ENCODE results near the gene PPM1F. TPM values are rescaled to one million over a fixed set of nuclear protein-coding genes. Genes with fewer than 3 reads are reported as not detected.
"Not testable (repeated sequence)": the region's sequence is repeated elsewhere in the genome, so short reads cannot be mapped to it uniquely, and the experiment has no call there.

Gene PPM1F
- total RNA-seq, 2 experiments from 2014 or later = 15.3 to 15.7 TPM

- ATAC-seq (no peak), DNase-seq (no peak)
- Mint-ChIP-seq H3K4me1 (ENCODE audit: low read depth) (peaks cover 24% of the 10 kb centered on the region), H3K27me3 (ENCODE audit: low read depth) (no peaks in the 10 kb centered on the region), H3K4me3 (no peak overlapping the region), H3K27ac (no peak overlapping the region), H3K36me3 (ENCODE audit: low read depth) (no peaks in the 10 kb centered on the region), H3K9me3 (ENCODE audit: insufficient read depth) (no peaks in the 10 kb centered on the region)
- ChIA-PET CTCF (interaction anchor here (1.2 to 2.2 kb wide), 2 partner anchors 7 to 27 kb away, joined by 6 to 7 read pairs; partner anchors contain the start of gene PPM1F), POLR2A (interaction anchor here (0.5 kb wide), 1 partner anchor 106 kb away, joined by 3 read pairs; no protein-coding TSS in a partner anchor)
These were observed 7.0 kb downstream of the PPM1F start for GRCh38 chr22:21945453-21946261.

GRCh38 chr22:21944871-21945270, 7.8 kb downstream of the PPM1F start:
- Mint-ChIP-seq H3K27me3 (ENCODE audit: low read depth) (no peaks in the 10 kb centered on the region), H3K4me1 (ENCODE audit: low read depth) (peaks cover 32% of the 10 kb centered on the region), H3K36me3 (ENCODE audit: low read depth) (no peaks in the 10 kb centered on the region), H3K9me3 (ENCODE audit: insufficient read depth) (no peaks in the 10 kb centered on the region), H3K4me3 (no peak overlapping the region), H3K27ac (no peak overlapping the region)
- DNase-seq = no peak
- POLR2A ChIA-PET = interaction anchor here (0.5 kb wide), 1 partner anchor 105 kb away, joined by 3 read pairs; no protein-coding TSS in a partner anchor
- no peak for ATAC-seq
- CTCF ChIA-PET = interaction anchor here (1.2 to 2.2 kb wide), 2 partner anchors 8 to 27 kb away, joined by 6 to 7 read pairs; partner anchors contain the start of gene PPM1F

- ChIA-PET CTCF (interaction anchor here (1.2 to 2.2 kb wide), 2 partner anchors 9 to 29 kb away, joined by 6 to 7 read pairs; partner anchors contain the start of gene PPM1F), POLR2A (no interaction called here)
- peaks cover 42% of the 10 kb centered on the region for H3K4me1 Mint-ChIP-seq (ENCODE audit: low read depth)
- DNase-seq (no peak), ATAC-seq (no peak)
- H3K9me3 Mint-ChIP-seq (ENCODE audit: insufficient read depth) = no peaks in the 10 kb centered on the region
- H3K27me3 Mint-ChIP-seq (ENCODE audit: low read depth) = no peaks in the 10 kb centered on the region
- H3K36me3 Mint-ChIP-seq (ENCODE audit: low read depth) = no peaks in the 10 kb centered on the region
- no peak overlapping the region for H3K4me3 Mint-ChIP-seq
- H3K27ac Mint-ChIP-seq = peak overlapping the region; percentile 33
These were observed 8.8 kb downstream of the PPM1F start for GRCh38 chr22:21943571-21944448.

GRCh38 chr22:21942407-21943343, 10.0 kb downstream of the PPM1F start:
- Mint-ChIP-seq H3K27me3 (ENCODE audit: low read depth) (no peaks in the 10 kb centered on the region), H3K36me3 (ENCODE audit: low read depth) (no peaks in the 10 kb centered on the region), H3K4me3 (no peak overlapping the region), H3K27ac (peak overlapping the region; percentile 70), H3K9me3 (ENCODE audit: insufficient read depth) (no peaks in the 10 kb centered on the region), H3K4me1 (ENCODE audit: low read depth) (peaks cover 54% of the 10 kb centered on the region)
- CTCF ChIA-PET = interaction anchor here (1.4 to 1.5 kb wide), 2 partner anchors 10 to 216 kb away, joined by 3 to 6 read pairs; partner anchors contain the start of gene PPM1F
- POLR2A ChIA-PET = interaction anchor here (0.8 kb wide), 1 partner anchor 208 kb away, joined by 3 read pairs; the partner anchor contains the start of gene YPEL1
- no peak for DNase-seq
- ATAC-seq = no peak

GRCh38 chr22:21941921-21942320, 10.7 kb downstream of the PPM1F start:
- ChIA-PET CTCF (interaction anchor here (1.4 to 7.6 kb wide), 3 partner anchors 9 to 215 kb away, joined by 3 to 138 read pairs (median 6); partner anchors contain the start of gene PPM1F), POLR2A (no interaction called here)
- DNase-seq = no peak
- Mint-ChIP-seq H3K27ac (peak overlapping the region; percentile 70), H3K9me3 (ENCODE audit: insufficient read depth) (no peaks in the 10 kb centered on the region), H3K36me3 (ENCODE audit: low read depth) (no peaks in the 10 kb centered on the region), H3K4me3 (no peak overlapping the region), H3K4me1 (ENCODE audit: low read depth) (peaks cover 58% of the 10 kb centered on the region), H3K27me3 (ENCODE audit: low read depth) (no peaks in the 10 kb centered on the region)
- ATAC-seq = no peak

- DNase-seq (no peak), ATAC-seq (no peak)
- peaks cover 59% of the 10 kb centered on the region for H3K4me1 Mint-ChIP-seq (ENCODE audit: low read depth)
- ChIA-PET POLR2A (no interaction called here), CTCF (interaction anchor here (7.6 kb wide), 1 partner anchor 10 kb away, joined by 138 read pairs; the partner anchor contains the start of gene PPM1F)
- H3K27me3 Mint-ChIP-seq (ENCODE audit: low read depth) = no peaks in the 10 kb centered on the region
- peak overlapping the region; percentile 73 for H3K27ac Mint-ChIP-seq
- H3K9me3 Mint-ChIP-seq (ENCODE audit: insufficient read depth) = no peaks in the 10 kb centered on the region
- no peaks in the 10 kb centered on the region for H3K36me3 Mint-ChIP-seq (ENCODE audit: low read depth)
- no peak overlapping the region for H3K4me3 Mint-ChIP-seq
These were observed 12.1 kb downstream of the PPM1F start for GRCh38 chr22:21940521-21940920.

- not testable (repeated sequence) for H3K4me3 Mint-ChIP-seq
These were observed 12.7 kb downstream of the PPM1F start for GRCh38 chr22:21939935-21940334.

GRCh38 chr22:21939461-21939913, 13.2 kb downstream of the PPM1F start:
- ATAC-seq (no peak), DNase-seq (no peak)
- Mint-ChIP-seq H3K27me3 (ENCODE audit: low read depth) (no peaks in the 10 kb centered on the region), H3K9me3 (ENCODE audit: insufficient read depth) (no peaks in the 10 kb centered on the region), H3K4me1 (ENCODE audit: low read depth) (peaks cover 59% of the 10 kb centered on the region), H3K36me3 (ENCODE audit: low read depth) (no peaks in the 10 kb centered on the region), H3K27ac (peak overlapping the region; percentile 49), H3K4me3 (peak overlapping the region; percentile 4)
- ChIA-PET POLR2A (interaction anchor here (1.4 kb wide), 1 partner anchor 13 kb away, joined by 3 read pairs; the partner anchor contains the start of gene PPM1F), CTCF (interaction anchor here (0.7 to 7.6 kb wide), 7 partner anchors 11 to 222 kb away, joined by 3 to 138 read pairs (median 7); partner anchors contain the start of genes MAPK1, PPM1F and TOP3B)

More at GRCh38 chr22:21939935-21940334, 12.7 kb downstream of the PPM1F start:
- not testable (repeated sequence) for ATAC-seq; H3K36me3 Mint-ChIP-seq (ENCODE audit: low read depth); H3K27me3 Mint-ChIP-seq (ENCODE audit: low read depth); DNase-seq; H3K9me3 Mint-ChIP-seq (ENCODE audit: insufficient read depth)
- ChIA-PET POLR2A (interaction anchor here (1.4 kb wide), 1 partner anchor 13 kb away, joined by 3 read pairs; the partner anchor contains the start of gene PPM1F), CTCF (interaction anchor here (1.2 to 7.6 kb wide), 3 partner anchors 11 to 178 kb away, joined by 3 to 138 read pairs (median 13); partner anchors contain the start of gene PPM1F)
- Mint-ChIP-seq H3K27ac (peak overlapping the region; percentile 73), H3K4me1 (ENCODE audit: low read depth) (peaks cover 59% of the 10 kb centered on the region)

- ATAC-seq (no peak), DNase-seq (no peak)
- peak overlapping the region; percentile 73 for H3K4me3 Mint-ChIP-seq
- H3K9me3 Mint-ChIP-seq (ENCODE audit: insufficient read depth) = no peaks in the 10 kb centered on the region
- H3K4me1 Mint-ChIP-seq (ENCODE audit: low read depth) = peaks cover 59% of the 10 kb centered on the region
- no peaks in the 10 kb centered on the region for H3K36me3 Mint-ChIP-seq (ENCODE audit: low read depth)
- no peaks in the 10 kb centered on the region for H3K27me3 Mint-ChIP-seq (ENCODE audit: low read depth)
- H3K27ac Mint-ChIP-seq = peak overlapping the region; percentile 84
- CTCF ChIA-PET = interaction anchor here (0.7 to 7.6 kb wide), 12 partner anchors 12 to 297 kb away, joined by 3 to 138 read pairs (median 4); partner anchors contain the start of genes MAPK1, PPM1F, SDF2L1 and TOP3B
- POLR2A ChIA-PET = interaction anchor here (1.1 to 1.4 kb wide), 2 partner anchors 10 to 14 kb away, joined by 3 read pairs; partner anchors contain the start of gene PPM1F
These were observed 13.7 kb downstream of the PPM1F start for GRCh38 chr22:21938906-21939305.
